Endodermal cell (in vitro differentiated cells): ENCODE data around the gene CEBPE. TPM values are rescaled to one million over a fixed set of nuclear protein-coding genes. Genes with fewer than 3 reads are reported as not detected.

Source experiments
- DNase-seq: peaks from one replicate; pipeline ENCODE4 v3.0.0-alpha.2; 2017
- H3K27ac ChIP-seq: 2 replicates; pipeline ENCODE4 v1.5.1; 2013; ENCODE audit warnings: mild to moderate bottlenecking, low read depth, low read length, moderate library complexity
- H3K27me3 ChIP-seq: 2 replicates; pipeline ENCODE4 v1.6.1; 2013; ENCODE audit warnings: mild to moderate bottlenecking, low read length, moderate library complexity; ENCODE audit not compliant: insufficient read depth, control insufficient read depth, poor library complexity, severe bottlenecking
- H3K36me3 ChIP-seq: 2 replicates; pipeline ENCODE4 v1.7.0; 2013; ENCODE audit warnings: mild to moderate bottlenecking, low read length, moderate library complexity; ENCODE audit not compliant: control insufficient read depth, insufficient read depth
- H3K4me1 ChIP-seq: one replicate; pipeline ENCODE4 v1.7.0; 2013; ENCODE audit warnings: low read length; ENCODE audit not compliant: control insufficient read depth, insufficient read depth
- H3K4me3 ChIP-seq: 2 replicates; pipeline ENCODE4 v1.5.1; 2013; ENCODE audit warnings: mild to moderate bottlenecking, low read length, moderate library complexity
- H3K9ac ChIP-seq: 2 replicates; pipeline ENCODE4 v1.6.1; 2013; ENCODE audit warnings: mild to moderate bottlenecking, low read length, moderate library complexity; ENCODE audit not compliant: poor library complexity, severe bottlenecking; ENCODE audit errors: extremely low read depth
- H3K9me3 ChIP-seq: 2 replicates; pipeline ENCODE4 v1.6.1; 2013; ENCODE audit warnings: mild to moderate bottlenecking, low read length, moderate library complexity; ENCODE audit not compliant: control insufficient read depth
- H3K27ac Mint-ChIP-seq: 2 replicates; pipeline ENCODE4 v1.8.0; 2020; ENCODE audit warnings: mixed read lengths
- H3K27me3 Mint-ChIP-seq: 2 replicates; pipeline ENCODE4 v1.8.0; 2021; ENCODE audit warnings: mild to moderate bottlenecking, mixed read lengths; ENCODE audit not compliant: insufficient read depth
- H3K36me3 Mint-ChIP-seq: 2 replicates; pipeline ENCODE4 v1.8.0; 2020; ENCODE audit warnings: low read depth, mixed read lengths
- H3K4me1 Mint-ChIP-seq: 2 replicates; pipeline ENCODE4 v1.8.0; 2020; ENCODE audit warnings: mixed read lengths
- H3K4me3 Mint-ChIP-seq: 2 replicates; pipeline ENCODE4 v1.8.0; 2020; ENCODE audit warnings: mild to moderate bottlenecking, moderate library complexity, mixed read lengths
- H3K9me3 Mint-ChIP-seq: 2 replicates; pipeline ENCODE4 v1.8.0; 2020; ENCODE audit warnings: mild to moderate bottlenecking, mixed read lengths
- CTCF ChIP-seq: fragments of 200-600 bp; sonication (generic); conservative IDR thresholded peaks from 2 replicates; pipeline ENCODE4 v1.5.0; 2021; ENCODE audit warnings: antibody characterized with exemption, mild to moderate bottlenecking
- WGBS, 2 experiments: methylation state at CpG; one replicate each; pipeline versions ENCODE4 v1.1.5 to v1.1.7; 2013; ENCODE audit warnings: missing lambda C conversion rate in 2 of 2, mixed read lengths in 1 of 2; ENCODE audit not compliant: insufficient coverage in 1 of 2, insufficient read length in 1 of 2; 5-methylcytosine and 5-hydroxymethylcytosine counted together
- total RNA-seq, 2 donors: library from RNA; stranded (reverse); fragmentation: NEBNext Ultra II Directional in 1 of 2; extraction: Animal tissue kit (Norgen Biotek cat#: 25700) in 1 of 2; gene quantifications; 2 replicates in 1 of 2; 3 replicates in 1 of 2; pipeline ENCODE4 v1.2.1, GENCODE V29; 2021

CEBPE gene
- total RNA-seq, 2 donors from 2014 or later: not detected

GRCh38 chr14:23127861-23128260, 8.8 kb upstream of the CEBPE start:
- no peaks in the 10 kb centered on the region for H3K27me3 ChIP-seq
- H3K4me3 Mint-ChIP-seq: no peak overlapping the region
- H3K36me3 ChIP-seq: no peaks in the 10 kb centered on the region
- H3K27me3 Mint-ChIP-seq: no peaks in the 10 kb centered on the region
- H3K4me1 ChIP-seq: no peaks in the 10 kb centered on the region
- peaks cover 16% of the 10 kb centered on the region for H3K4me1 Mint-ChIP-seq
- no peak overlapping the region for H3K4me3 ChIP-seq
- no peaks in the 10 kb centered on the region for H3K9me3 Mint-ChIP-seq
- H3K9me3 ChIP-seq: no peaks in the 10 kb centered on the region
- H3K9ac ChIP-seq: no peak overlapping the region
- peaks cover 7% of the 10 kb centered on the region for H3K36me3 Mint-ChIP-seq
- H3K27ac Mint-ChIP-seq: no peak overlapping the region
- 90 to 100% methylated on average over 1 to 3 of the region's 3 CpGs for WGBS, 2 experiments
- H3K27ac ChIP-seq: no peak overlapping the region
- no peak for DNase-seq
- no peak for TF ChIP-seq CTCF

GRCh38 chr14:23126548-23127278, 7.7 kb upstream of the CEBPE start:
- Histone ChIP-seq H3K27me3 (no peaks in the 10 kb centered on the region), H3K27ac (no peak overlapping the region), H3K4me1 (no peaks in the 10 kb centered on the region), H3K36me3 (no peaks in the 10 kb centered on the region), H3K4me3 (no peak overlapping the region), H3K9me3 (no peaks in the 10 kb centered on the region), H3K9ac (no peak overlapping the region)
- peaks cover 7% of the 10 kb centered on the region for H3K36me3 Mint-ChIP-seq
- no peak for TF ChIP-seq CTCF
- H3K9me3 Mint-ChIP-seq: no peaks in the 10 kb centered on the region
- H3K4me3 Mint-ChIP-seq: no peak overlapping the region
- H3K27ac Mint-ChIP-seq: no peak overlapping the region
- H3K4me1 Mint-ChIP-seq: peaks cover 23% of the 10 kb centered on the region
- WGBS, 2 experiments: 87 to 100% methylated on average over 1 to 8 of the region's 8 CpGs
- no peak for DNase-seq
- H3K27me3 Mint-ChIP-seq: no peaks in the 10 kb centered on the region

GRCh38 chr14:23125933-23126524, 7.0 kb upstream of the CEBPE start:
- peaks cover 7% of the 10 kb centered on the region for H3K36me3 Mint-ChIP-seq
- 87 to 97% methylated on average over 3 to 9 of the region's 9 CpGs for WGBS, 2 experiments
- Histone ChIP-seq H3K36me3 (no peaks in the 10 kb centered on the region), H3K9ac (no peak overlapping the region), H3K27me3 (no peaks in the 10 kb centered on the region), H3K9me3 (no peaks in the 10 kb centered on the region), H3K27ac (no peak overlapping the region), H3K4me1 (peaks cover 5% of the 10 kb centered on the region), H3K4me3 (no peak overlapping the region)
- peaks cover 30% of the 10 kb centered on the region for H3K4me1 Mint-ChIP-seq
- H3K4me3 Mint-ChIP-seq: no peak overlapping the region
- DNase-seq: no peak
- H3K27ac Mint-ChIP-seq: no peak overlapping the region
- peak; percentile 40 for TF ChIP-seq CTCF
- no peaks in the 10 kb centered on the region for H3K9me3 Mint-ChIP-seq
- H3K27me3 Mint-ChIP-seq: no peaks in the 10 kb centered on the region
